GM21723 (cell line): ENCODE data around the gene XBP1.
"Not testable (repeated sequence)": the region's sequence is repeated elsewhere in the genome, so short reads cannot be mapped to it uniquely, and the experiment has no call there.

Source experiments
- ATAC-seq: cut with Tn5 transposase; IDR thresholded peaks from one replicate; pipeline ENCODE4 v1.9.1; 2021; ENCODE audit warnings: mild to moderate bottlenecking, moderate library complexity; ENCODE audit not compliant: unreplicated experiment

The XBP1 gene

GRCh38 chr22:28800308-28801041, at the start of gene XBP1:
Gene XBP1, minus strand, starts transcription at chr22:28800569.
- peak; percentile 82 for ATAC-seq

- no peak for ATAC-seq
Observed at GRCh38 chr22:28846994-28847393, 46.6 kb upstream of the XBP1 start.

DNA sequence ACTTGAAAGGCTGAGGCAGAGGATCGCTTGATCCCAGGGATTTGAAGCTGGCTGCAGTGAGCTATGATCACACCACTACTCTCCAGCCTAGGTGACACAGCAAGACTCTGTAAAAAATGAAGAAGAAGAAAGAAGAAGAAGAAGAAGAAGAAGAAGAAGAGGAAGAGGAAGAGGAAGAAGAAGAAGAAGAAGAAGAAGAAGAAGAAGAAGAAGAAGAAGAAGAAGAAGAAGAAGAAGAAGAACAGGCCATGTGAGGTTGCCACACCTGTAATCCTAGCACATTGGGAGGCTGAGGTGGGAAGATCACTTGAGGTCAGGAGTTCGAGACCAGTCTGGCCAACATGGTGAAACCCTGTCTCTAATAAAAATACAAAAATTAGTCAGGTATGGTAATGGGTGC, 43.9 kb upstream of the XBP1 start:
- not testable (repeated sequence) for ATAC-seq

GRCh38 chr22:28843633-28844032, 43.3 kb upstream of the XBP1 start:
- ATAC-seq: no peak

- ATAC-seq: no peak
Observed at GRCh38 chr22:28841111-28841510, 40.7 kb upstream of the XBP1 start.

- ATAC-seq: no peak
Observed at GRCh38 chr22:28838971-28839370, 38.6 kb upstream of the XBP1 start.

DNA sequence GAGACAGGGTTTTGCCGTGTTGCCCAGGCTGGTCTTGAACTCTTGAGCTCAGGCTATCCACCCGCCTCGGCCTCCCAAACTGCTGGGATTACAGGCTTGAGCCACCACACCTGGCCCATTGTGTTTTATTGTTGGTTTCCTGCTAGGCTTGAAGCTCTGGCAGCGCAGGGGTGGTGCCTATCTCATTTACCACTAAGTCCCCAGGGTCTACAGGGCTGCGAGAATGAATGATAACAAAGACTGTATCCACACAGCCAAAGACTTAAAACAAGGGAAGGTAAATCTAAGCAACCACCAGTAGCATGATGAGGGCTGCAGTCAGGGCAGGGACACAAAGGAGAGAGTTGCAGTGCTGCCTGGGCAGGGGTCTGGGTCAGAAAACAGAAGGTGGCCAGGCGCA, 37.3 kb upstream of the XBP1 start:
- no peak for ATAC-seq

DNA sequence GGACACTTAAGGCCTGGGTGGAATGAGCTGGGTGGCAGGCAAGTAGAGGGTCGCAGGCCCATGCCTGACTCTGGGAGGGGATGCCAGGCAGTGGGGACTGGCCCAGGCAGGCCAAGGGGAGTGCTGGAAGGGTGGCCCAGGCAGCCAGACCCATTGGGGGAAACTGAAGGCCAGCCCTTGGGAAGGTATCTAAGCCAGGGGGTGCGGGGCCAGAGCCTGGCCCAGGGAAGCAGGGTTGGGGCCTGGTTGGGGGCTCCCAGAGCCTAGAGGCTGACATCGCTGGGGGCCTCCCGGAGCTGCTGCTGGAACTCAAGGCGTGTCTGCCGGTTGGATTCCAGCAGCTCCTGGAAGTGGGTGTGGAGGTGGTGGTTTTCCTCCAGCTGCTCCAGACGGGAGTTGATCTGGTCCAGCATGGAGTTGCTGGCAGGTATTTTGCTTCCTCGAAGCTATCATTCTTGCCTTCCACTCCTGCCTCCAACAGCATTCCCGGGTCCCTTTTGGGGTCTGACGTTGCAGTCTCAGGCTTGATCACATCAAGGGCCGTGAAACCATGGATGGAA, 35.3 kb upstream of the XBP1 start:
- no peak for ATAC-seq

DNA sequence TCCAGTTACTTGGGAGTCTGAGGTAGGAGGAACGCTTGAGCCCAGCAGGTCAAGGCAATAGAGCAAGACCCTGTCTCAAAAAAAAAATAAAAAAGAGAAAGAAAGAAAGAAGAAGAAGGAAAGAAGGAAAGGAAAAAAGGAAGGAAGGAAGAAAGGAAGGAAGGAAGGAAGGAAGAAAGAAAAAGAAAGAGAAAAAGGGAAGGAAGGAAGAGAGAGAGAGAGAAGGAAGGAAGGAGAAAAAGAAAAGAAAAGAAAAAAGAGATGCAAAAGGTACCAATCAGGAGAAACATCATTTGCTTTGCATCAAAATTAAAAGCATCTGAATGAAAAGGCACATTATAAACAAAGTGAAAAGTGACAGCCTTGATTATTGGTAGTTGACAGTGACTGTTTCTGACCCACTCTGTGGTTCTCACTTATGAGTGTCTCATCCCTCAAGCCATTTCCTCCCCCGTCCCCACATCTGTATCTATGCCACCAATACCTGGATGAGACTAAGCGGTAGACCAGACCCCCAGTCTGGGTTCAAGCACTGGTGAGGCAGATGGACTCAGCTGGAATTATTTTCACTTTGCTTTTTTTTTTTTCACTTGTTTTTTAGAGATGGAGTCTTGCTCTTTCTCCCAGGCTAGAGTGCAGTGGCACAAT, 33.0 kb upstream of the XBP1 start:
- ATAC-seq: no peak

- no peak for ATAC-seq
Observed at GRCh38 chr22:28832731-28833130, 32.4 kb upstream of the XBP1 start.

DNA sequence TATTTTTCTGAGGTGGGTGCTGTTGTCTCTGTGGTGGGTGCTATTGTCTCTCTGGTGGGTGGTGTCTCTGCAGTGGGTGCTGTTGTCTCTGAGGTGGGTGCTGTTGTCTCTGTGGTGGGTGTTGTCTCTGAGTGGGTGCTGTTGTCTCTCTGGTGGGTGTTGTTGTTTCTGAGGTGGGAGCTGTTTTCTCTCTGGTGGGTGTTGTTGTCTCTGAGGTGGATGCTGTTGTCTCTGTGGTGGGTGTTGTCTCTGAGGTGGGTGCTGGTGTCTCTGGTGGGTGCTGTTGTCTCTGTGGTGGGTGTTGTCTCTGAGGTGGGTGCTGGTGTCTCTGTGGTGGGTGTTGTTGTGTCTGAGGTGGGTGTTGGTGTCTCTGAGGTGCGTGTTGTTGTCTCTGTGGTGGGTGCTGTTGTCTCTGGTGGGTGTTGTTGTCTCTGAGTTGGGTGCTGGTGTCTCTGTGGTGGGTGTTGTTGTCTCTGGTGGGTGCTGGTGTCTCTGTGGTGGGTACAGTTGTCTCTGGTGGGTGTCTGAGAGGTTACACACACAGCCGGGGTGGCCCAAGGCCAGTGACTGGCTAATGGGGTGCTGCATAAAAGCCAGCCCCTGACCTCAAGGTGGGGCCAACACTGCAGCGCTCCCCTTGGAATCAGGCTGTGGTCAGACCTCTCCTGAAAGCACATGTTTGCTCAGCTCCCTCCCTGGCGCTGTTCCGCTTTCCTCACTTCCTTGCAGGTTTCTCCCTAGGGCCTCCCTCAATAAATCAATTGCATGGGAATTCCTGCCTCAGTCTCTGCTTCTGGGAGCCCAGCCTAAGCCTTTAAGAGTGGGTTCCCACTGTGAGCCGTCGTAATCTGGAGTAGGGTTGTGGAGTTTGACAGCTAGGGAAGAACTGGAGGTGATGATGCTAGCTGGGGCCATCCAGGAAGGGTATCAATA, 31.0 kb upstream of the XBP1 start:
- no peak for ATAC-seq

- no peak for ATAC-seq
Observed at GRCh38 chr22:28830441-28830840, 30.1 kb upstream of the XBP1 start.

DNA sequence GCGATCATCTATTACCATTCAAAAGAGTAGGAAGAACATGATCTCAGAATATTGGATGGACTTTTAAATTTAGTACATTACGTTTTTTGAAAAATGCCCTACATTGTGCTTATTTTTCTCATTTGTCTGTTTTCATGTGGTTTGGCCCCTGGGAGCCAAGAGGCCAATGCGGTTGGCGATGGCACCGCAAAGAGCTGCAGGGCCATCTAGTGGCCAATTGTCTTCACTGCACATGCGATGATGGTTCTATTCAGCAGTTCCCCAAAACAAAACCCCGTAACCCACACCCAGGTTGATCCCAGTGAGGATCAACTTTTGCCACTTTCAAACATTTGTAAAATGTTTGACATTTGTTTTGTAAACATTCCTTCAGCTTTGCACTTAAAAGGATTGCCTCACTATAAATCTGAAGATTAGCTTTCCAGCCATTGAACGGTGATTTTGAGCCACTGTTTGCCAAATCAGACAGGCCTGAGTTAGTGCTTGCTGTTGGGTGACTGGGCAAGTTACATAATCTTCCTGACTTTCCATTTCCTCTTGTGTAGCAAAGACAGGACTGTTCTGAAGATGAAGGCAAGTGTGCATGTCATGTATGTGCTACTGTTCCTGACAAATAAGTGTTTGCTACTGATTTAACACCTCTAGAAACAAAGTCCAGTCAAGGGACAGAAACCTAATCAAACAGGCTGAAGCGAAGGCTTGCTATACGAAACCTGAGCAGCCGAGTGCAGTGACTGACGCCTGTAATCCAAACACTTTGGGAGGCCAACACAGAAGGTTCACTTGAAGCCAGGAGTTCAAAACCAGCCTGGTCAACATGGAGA, 29.2 kb upstream of the XBP1 start:
- ATAC-seq: no peak

DNA sequence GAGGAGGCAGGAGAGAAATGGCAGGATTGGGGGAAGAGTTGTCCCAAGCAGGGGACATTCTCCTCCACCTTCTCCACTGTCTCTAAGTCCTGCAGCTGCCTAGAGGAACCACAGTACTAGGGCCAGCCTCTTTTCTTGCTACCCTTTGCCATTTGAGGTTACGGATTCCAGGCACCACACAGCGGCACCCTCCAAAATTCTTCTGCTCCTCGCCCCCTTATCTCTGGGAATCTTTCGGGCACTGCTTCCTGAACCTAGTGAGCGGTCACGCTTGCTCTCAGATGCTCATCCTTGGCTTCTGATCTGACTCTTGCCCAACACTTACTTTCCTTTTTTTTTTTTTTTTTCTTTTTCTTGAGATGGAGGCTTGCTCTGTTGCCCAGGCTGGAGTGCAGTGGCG, 26.6 kb upstream of the XBP1 start:
- no peak for ATAC-seq

DNA sequence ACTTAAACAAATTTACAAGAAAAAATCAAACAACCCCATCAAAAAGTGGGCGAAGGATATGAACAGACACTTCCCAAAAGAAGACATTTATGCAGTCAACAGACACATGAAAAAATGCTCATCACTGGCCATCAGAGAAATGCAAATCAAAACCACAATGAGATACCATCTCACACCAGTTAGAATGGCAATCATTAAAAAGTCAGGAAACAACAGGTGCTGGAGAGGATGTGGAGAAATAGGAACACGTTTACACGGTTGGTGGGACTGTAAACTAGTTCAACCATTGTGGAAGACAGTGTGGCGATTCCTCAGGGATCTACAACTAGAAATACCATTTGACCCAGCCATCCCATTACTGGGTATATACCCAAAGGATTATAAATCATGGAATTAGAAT, 26.1 kb upstream of the XBP1 start:
- ATAC-seq: not testable (repeated sequence)

DNA sequence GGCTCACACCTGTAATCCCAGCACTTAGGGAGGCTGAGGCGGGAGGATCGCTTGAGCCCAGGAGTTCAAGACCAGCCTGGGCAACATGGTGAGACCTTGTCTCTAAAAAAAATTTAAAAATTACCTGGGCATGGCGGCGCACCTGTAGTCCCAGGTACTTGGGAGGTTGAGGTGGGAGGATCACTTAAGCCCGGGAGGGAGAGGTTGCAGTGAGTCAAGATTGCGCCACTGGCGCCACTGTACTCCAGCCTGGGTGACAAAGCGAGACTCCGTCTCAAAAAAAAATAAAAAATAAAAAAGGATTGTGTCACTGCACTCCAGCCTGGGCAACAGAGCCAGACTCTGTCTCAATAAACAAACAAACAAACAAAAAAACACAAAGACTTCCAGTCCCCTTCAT, 24.1 kb upstream of the XBP1 start:
- ATAC-seq: not testable (repeated sequence)

DNA sequence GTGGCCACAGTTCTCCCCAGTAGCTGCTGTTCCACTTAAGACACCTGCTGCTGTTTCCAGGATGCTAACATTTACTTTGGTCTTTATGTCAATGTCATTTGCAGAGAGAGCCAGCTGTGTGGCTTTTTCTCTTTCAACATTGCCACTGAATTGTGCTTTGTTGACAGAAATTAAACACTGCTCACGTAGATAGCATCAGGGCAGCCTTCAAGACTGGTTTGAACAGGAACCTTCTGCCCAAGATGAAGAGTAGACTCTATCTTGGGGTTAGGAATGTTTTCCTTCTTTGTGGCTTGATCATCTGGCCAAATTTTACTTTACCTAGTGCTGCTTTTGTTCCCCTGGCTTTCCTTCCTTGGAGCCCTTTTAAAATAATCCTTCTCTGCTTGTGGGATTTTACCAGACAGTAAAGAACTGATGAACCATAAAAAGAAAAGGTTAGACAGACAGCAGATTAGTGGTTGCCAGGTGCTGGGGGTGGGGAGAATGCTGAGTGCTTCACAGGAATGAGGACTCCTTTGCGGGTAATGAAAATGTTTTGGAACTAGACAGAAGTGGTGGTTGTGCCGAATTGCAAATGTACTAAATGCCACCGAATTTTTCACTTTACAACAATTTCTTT, 22.7 kb upstream of the XBP1 start:
- no peak for ATAC-seq

GRCh38 chr22:28821452-28821851, 21.1 kb upstream of the XBP1 start:
- ATAC-seq: no peak

DNA sequence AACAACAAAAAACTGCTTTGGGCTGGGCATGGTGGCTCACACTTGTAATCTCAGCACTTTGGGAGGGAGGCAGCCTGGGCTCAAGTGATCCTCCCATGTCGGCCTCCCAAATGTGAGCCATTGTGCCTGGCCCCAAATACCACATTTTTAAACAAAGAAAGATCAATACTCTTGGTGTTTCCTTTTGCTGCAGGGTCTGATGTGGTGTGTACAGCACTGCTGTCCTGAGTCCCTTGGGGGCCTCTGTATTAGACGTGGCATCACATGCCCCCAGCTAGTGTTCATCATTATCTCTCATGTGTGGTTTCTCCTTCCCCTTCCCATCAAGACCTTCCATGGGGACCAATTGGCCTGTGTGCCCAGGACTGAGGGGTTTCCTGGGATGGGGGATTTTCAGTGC, 20.5 kb upstream of the XBP1 start:
- no peak for ATAC-seq
